ENCODE data around the gene MTHFR.

DNA sequence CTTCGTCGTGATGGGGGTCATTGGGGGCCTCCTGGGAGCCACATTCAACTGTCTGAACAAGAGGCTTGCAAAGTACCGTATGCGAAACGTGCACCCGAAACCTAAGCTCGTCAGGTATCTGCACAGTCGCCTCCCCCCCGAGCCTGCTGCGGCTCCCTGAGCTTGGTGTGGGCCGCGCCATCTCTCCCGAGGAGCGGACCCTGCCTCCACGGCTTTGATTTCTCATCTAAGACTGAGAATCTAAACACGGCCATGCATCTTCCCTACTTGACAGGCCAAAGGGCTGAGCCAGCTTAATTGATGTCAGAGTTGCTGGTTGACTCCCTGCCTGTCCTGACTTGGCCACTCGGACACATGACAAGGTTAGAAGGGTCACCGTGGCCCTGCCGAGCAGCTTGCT is 22.7 kb upstream of the MTHFR start:
- no peak for TF ChIP-seq EP300 (IDR thresholded peaks at IDR 0.05)
- no peak for TF ChIP-seq CTCF (IDR thresholded peaks at IDR 0.05)
- TF ChIP-seq POLR2A (IDR thresholded peaks at IDR 0.05), result no peak

Data from sigmoid colon (tissue), 4 donors.